Stimulated activated CD4-positive, alpha-beta T cell treated with anti-CD3 and anti-CD28 coated beads, Interleukin-1b, Interleukin-23, amount 100 ng/mL, for 24 hours (primary cell): ENCODE results near the gene EVA1C.
"Not testable (repeated sequence)": the region's sequence is repeated elsewhere in the genome, so short reads cannot be mapped to it uniquely, and the experiment has no call there.

Experiments used
- DNase-seq, 4 experiments: peaks; one replicate each; pipeline ENCODE4 v3.0.0-alpha.2; 2020; ENCODE audit warnings: low read depth in 4 of 4, low spot score in 1 of 4

The EVA1C gene, protein sequence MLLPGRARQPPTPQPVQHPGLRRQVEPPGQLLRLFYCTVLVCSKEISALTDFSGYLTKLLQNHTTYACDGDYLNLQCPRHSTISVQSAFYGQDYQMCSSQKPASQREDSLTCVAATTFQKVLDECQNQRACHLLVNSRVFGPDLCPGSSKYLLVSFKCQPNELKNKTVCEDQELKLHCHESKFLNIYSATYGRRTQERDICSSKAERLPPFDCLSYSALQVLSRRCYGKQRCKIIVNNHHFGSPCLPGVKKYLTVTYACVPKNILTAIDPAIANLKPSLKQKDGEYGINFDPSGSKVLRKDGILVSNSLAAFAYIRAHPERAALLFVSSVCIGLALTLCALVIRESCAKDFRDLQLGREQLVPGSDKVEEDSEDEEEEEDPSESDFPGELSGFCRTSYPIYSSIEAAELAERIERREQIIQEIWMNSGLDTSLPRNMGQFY

GRCh38 chr21:32412162-32413014 is at the start of gene EVA1C:
EVA1C (plus strand) TSS chr21:32412706; CDS start chr21:32412854, 148 bp downstream.
- peak in 3 of 4 experiments; percentile 39 to 68 (median 58) for DNase-seq

- DNase-seq: no peak
Measured at GRCh38 chr21:32364387-32364786, 48.1 kb upstream of the EVA1C start.

DNA sequence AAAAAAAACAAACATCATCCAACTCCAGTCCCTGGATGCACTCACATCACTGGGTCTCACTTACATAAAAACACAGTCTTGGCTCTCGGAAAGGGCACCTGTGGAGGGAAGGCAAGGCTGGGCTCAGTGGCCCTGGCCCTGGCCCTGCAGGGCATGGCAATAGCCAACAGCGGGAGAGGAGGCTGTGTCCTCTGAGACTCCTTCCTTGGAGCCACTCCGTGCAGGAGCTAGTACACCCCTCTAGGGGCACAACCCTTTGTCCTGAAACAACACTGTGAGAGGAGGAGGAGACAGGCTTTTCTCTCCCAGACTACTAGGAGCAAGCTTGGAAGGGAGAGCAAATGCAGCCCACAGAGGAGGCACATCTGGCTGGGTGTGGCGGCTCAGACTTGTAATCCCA is 47.7 kb upstream of the EVA1C start:
- DNase-seq: no peak

GRCh38 chr21:32366191-32366590 is 46.3 kb upstream of the EVA1C start:
- no peak for DNase-seq

DNA sequence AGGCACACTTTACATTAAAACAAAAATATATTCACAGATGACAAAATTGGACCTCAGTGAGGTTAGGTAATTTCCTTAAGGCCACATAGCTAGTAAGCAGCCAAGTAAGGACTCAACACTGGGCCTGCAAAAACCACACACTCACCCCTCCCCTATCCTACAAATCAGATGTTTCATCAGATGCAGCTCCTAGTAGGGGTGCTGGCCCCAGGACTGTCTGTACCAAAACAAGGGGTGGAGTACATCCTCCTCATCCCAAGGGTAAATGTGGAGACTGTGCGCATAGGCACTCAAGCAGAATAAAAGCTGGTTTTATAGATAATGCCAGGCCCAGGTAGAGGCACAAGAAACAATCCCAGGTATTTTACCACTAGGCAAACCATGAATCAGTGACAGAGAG is 45.3 kb upstream of the EVA1C start:
- DNase-seq: no peak

DNA sequence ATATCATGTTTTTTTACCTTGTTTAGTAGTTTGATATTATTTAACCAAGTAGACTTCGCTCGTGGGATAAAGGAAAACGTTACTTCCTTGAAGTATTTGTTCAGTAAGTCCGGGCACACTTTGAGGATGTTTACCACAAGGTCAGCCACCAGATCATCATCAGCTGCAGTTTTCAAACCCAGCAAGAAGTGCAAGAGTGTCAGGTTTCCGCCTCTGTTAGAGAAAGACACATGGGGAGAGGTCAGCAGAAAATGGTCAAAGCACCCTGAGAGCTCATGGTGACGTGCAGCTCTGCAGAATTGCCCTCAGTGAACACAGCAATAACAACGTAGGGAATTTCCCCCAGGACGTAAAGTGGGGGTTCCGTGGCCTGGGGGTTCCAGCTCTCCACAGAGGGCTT is 44.1 kb upstream of the EVA1C start:
- DNase-seq: no peak

- not testable (repeated sequence) for DNase-seq
Measured at GRCh38 chr21:32368961-32369360, 43.5 kb upstream of the EVA1C start.

GRCh38 chr21:32370998-32371766 is 41.3 kb upstream of the EVA1C start:
- no peak for DNase-seq

- DNase-seq: no peak
Measured at GRCh38 chr21:32371913-32372314, 40.6 kb upstream of the EVA1C start.

- DNase-seq: no peak
Measured at GRCh38 chr21:32372755-32373154, 39.8 kb upstream of the EVA1C start.

DNA sequence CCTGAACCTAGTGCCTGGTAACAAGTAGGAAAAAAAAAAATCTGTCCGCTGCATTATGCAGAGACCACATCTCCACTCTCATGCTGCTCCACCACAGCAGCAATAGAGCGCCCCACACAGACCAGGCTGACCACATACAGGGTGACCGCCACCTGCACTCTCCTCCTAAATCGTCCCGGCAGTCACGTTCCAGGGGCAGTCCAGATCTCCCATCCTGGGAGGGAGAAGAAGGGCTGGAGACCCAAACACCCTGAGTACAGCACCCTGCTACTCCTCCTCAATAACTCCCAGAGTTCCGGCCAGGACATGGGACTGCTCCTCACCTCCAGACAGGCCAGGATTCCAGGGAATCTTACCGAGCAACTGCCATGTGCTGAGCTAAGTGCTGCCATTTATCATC is 35.0 kb upstream of the EVA1C start:
- no peak for DNase-seq

GRCh38 chr21:32377991-32378390 is 34.5 kb upstream of the EVA1C start:
- DNase-seq: no peak

- DNase-seq: no peak
Measured at GRCh38 chr21:32378956-32379355, 33.5 kb upstream of the EVA1C start.

DNA sequence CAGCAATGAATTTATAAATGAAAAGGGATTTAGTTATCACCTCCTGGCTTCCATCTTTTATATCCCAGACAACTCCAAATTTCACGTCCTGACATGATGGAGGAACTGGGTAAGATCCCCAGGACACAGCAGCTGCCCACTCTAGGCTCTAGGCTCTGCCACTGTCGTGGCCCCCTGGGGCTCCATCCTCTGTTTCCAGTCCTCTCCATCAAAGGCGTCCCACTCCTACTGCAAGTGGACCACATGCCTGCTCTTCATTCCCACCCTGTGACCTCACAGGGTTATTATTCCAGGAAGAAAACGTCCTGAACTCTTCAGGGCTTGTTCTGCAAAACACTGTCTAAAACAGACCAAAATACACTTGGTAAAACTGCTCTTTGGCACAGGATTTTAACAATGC is 31.6 kb upstream of the EVA1C start:
- no peak for DNase-seq

DNA sequence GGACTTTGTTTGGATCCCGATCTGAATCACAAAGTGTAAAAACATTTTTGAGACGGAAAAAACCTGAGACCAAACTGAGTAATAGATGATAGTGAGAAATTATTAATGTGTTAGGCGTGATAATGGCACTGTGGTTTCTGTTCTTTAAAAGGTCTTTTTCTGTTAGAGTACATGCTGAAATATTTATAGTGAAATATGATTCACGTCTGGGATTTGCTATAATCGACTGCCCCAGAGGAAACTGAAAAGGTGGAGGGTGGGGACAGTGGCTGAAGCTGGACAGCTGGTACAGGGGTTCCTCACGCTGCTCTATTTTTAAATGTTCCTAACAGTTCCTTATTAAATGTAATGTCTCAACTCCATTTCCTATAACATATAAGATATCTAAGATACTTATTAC is 30.9 kb upstream of the EVA1C start:
- no peak for DNase-seq

DNA sequence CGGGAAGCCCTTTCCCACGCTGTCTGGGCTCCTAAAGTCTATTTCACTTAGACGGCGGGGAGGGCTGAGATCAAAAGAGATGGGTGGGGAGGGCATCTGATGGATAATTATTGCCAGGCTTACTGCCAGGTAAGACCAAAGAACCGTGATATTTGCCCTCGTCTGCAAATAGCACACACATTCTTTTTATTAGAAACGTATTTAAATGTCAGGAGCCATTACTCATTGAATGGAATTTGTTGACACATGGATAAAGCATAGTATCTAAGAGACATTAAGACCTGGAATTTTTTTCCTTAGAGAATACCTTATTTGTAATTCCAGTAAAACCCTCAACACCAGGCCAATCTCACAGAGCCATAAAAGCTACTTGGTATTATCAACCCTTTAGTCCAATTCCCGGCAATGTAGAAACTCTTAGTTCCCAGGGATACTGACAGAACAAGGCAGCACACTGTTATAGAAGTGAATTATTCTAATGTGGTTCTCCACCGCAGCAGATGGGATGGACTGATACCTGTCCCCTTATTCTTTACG is 30.3 kb upstream of the EVA1C start:
- DNase-seq: no peak

GRCh38 chr21:32383812-32384211 is 28.7 kb upstream of the EVA1C start:
- no peak for DNase-seq

DNA sequence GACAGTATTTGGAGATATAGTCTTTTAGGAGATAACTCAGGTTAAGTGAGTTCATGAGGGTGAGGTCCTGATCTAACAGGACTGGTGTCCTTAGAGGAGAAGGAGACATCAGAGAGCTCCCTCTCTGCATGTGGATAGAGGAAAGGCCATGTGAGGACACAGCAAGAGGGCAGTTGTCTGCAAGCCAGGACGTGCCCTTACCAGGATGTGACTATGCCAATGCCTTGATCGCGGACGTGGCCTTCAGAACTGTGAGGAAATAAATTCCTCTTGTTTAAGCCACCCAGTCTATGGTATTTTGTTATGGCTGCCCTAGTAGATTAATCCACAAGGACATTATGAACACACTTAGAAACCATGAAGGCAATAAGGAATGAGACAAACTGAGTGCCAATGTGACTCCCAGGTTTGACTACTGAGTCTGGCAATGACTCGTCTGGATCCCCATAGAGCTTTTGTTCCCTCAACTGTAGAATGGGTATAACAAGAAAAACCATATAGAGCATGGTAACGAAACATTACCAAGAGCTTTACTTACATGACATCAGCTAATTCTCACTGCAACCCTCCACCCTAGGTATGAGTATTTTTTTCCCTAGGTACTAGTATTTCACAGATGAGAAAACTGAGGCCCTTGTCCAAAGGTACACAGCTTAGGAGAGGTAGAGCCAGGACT is 26.2 kb upstream of the EVA1C start:
- DNase-seq: no peak

DNA sequence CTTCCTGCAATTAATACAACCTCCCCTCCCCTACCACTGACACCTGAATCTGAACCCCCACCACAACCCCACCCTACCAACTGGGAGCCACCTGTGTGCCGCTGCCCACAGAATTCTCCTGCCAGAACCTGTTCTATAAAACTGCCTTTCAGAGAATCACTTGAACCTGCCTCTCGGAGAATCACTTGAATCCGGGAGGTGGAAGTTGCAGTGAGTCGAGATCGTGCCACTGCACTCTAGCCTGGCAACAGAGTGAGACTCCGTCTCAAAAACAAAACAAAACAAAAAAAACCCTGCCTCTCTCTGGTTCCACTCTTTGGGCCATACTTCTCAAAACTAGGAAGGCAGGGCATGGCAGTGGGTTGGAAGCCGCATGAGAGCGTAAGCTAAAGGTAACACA is 25.4 kb upstream of the EVA1C start:
- no peak for DNase-seq

DNA sequence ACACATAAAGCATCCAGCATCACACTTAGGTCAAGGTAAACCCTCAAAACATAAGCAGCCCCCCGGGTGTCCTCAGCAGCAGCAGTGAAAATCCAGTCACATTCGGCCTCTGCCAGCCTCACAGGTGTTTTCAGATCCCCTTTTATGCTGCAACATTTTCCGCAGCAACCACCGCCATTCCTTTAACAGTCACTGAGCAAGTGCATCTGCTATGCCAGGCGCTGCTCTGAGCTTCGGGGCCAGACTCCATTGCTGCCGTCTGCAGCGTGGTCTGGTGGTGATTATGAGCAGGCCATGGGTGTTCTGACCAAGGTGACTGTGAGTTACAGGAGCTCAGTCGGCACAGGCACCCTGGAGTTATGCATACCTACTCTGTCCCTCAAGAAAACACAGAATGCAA is 24.2 kb upstream of the EVA1C start:
- no peak for DNase-seq
